ENCODE data around the gene CTNNBL1.

CTNNBL1 gene

GRCh38 chr20:37879843-37880242 lies 186.0 kb downstream of the CTNNBL1 start:
- H3K27me3 ChIP-seq (ENCODE audit: control insufficient read depth in 1 of 2, insufficient read depth in 2 of 2, low read length in 2 of 2), result no peaks in the 10 kb centered on the region
- no peaks in the 10 kb centered on the region for H3K36me3 ChIP-seq (ENCODE audit: control insufficient read depth in 1 of 2, insufficient read depth in 2 of 2, low read length in 2 of 2)
- H3K4me1 ChIP-seq (ENCODE audit: control insufficient read depth in 1 of 2, insufficient read depth in 2 of 2, low read length in 2 of 2), result peaks cover 0 to 8% of the 10 kb centered on the region in 2 donors
- no peaks in the 10 kb centered on the region for H3K9me3 ChIP-seq (ENCODE audit: control insufficient read depth in 1 of 2, low read length in 2 of 2)
- H3K9ac ChIP-seq (ENCODE audit: low read depth in 1 of 2, low read length in 2 of 2), result no peak overlapping the region
- no peak overlapping the region for H3K4me3 ChIP-seq (ENCODE audit: low read depth in 1 of 2, low read length in 2 of 2)
- no peak overlapping the region for H3K27ac ChIP-seq (ENCODE audit: low read depth, low read length)

GRCh38 chr20:37880726-37881591 lies 187.1 kb downstream of the CTNNBL1 start:
- no peaks in the 10 kb centered on the region for H3K27me3 ChIP-seq (ENCODE audit: control insufficient read depth in 1 of 2, insufficient read depth in 2 of 2, low read length in 2 of 2)
- H3K36me3 ChIP-seq (ENCODE audit: control insufficient read depth in 1 of 2, insufficient read depth in 2 of 2, low read length in 2 of 2), result no peaks in the 10 kb centered on the region
- peaks cover 0 to 8% of the 10 kb centered on the region in 2 donors for H3K4me1 ChIP-seq (ENCODE audit: control insufficient read depth in 1 of 2, insufficient read depth in 2 of 2, low read length in 2 of 2)
- no peak overlapping the region for H3K9ac ChIP-seq (ENCODE audit: low read depth in 1 of 2, low read length in 2 of 2)
- H3K9me3 ChIP-seq (ENCODE audit: control insufficient read depth in 1 of 2, low read length in 2 of 2), result no peaks in the 10 kb centered on the region
- no peak overlapping the region for H3K27ac ChIP-seq (ENCODE audit: low read depth, low read length)
- no peak overlapping the region for H3K4me3 ChIP-seq (ENCODE audit: low read depth in 1 of 2, low read length in 2 of 2)

- peaks cover 0 to 8% of the 10 kb centered on the region in 2 donors for H3K4me1 ChIP-seq (ENCODE audit: control insufficient read depth in 1 of 2, insufficient read depth in 2 of 2, low read length in 2 of 2)
- H3K27ac ChIP-seq (ENCODE audit: low read depth, low read length), result no peak overlapping the region
- no peak overlapping the region for H3K4me3 ChIP-seq (ENCODE audit: low read depth in 1 of 2, low read length in 2 of 2)
- no peaks in the 10 kb centered on the region for H3K27me3 ChIP-seq (ENCODE audit: control insufficient read depth in 1 of 2, insufficient read depth in 2 of 2, low read length in 2 of 2)
- no peaks in the 10 kb centered on the region for H3K9me3 ChIP-seq (ENCODE audit: control insufficient read depth in 1 of 2, low read length in 2 of 2)
- H3K9ac ChIP-seq (ENCODE audit: low read depth in 1 of 2, low read length in 2 of 2), result no peak overlapping the region
- no peaks in the 10 kb centered on the region for H3K36me3 ChIP-seq (ENCODE audit: control insufficient read depth in 1 of 2, insufficient read depth in 2 of 2, low read length in 2 of 2)
Measured at GRCh38 chr20:37881601-37882343, 187.9 kb downstream of the CTNNBL1 start.

- no peaks in the 10 kb centered on the region for H3K36me3 ChIP-seq (ENCODE audit: control insufficient read depth in 1 of 2, insufficient read depth in 2 of 2, low read length in 2 of 2)
- no peaks in the 10 kb centered on the region for H3K9me3 ChIP-seq (ENCODE audit: control insufficient read depth in 1 of 2, low read length in 2 of 2)
- H3K9ac ChIP-seq (ENCODE audit: low read depth in 1 of 2, low read length in 2 of 2), result no peak overlapping the region
- H3K4me3 ChIP-seq (ENCODE audit: low read depth in 1 of 2, low read length in 2 of 2), result no peak overlapping the region
- H3K27ac ChIP-seq (ENCODE audit: low read depth, low read length), result no peak overlapping the region
- H3K4me1 ChIP-seq (ENCODE audit: control insufficient read depth in 1 of 2, insufficient read depth in 2 of 2, low read length in 2 of 2), result peaks cover 0 to 8% of the 10 kb centered on the region in 2 donors
- H3K27me3 ChIP-seq (ENCODE audit: control insufficient read depth in 1 of 2, insufficient read depth in 2 of 2, low read length in 2 of 2), result no peaks in the 10 kb centered on the region
Measured at GRCh38 chr20:37882961-37883712, 189.3 kb downstream of the CTNNBL1 start.

- Histone ChIP-seq H3K36me3 (ENCODE audit: control insufficient read depth in 1 of 2, insufficient read depth in 2 of 2, low read length in 2 of 2) (no peaks in the 10 kb centered on the region), H3K27ac (ENCODE audit: low read depth, low read length) (no peak overlapping the region), H3K4me1 (ENCODE audit: control insufficient read depth in 1 of 2, insufficient read depth in 2 of 2, low read length in 2 of 2) (peaks cover 0 to 8% of the 10 kb centered on the region in 2 donors), H3K4me3 (ENCODE audit: low read depth in 1 of 2, low read length in 2 of 2) (no peak overlapping the region), H3K9ac (ENCODE audit: low read depth in 1 of 2, low read length in 2 of 2) (no peak overlapping the region), H3K9me3 (ENCODE audit: control insufficient read depth in 1 of 2, low read length in 2 of 2) (no peaks in the 10 kb centered on the region), H3K27me3 (ENCODE audit: control insufficient read depth in 1 of 2, insufficient read depth in 2 of 2, low read length in 2 of 2) (no peaks in the 10 kb centered on the region)
Measured at GRCh38 chr20:37885042-37885441, 191.2 kb downstream of the CTNNBL1 start.

- Histone ChIP-seq H3K4me3 (ENCODE audit: low read depth in 1 of 2, low read length in 2 of 2) (no peak overlapping the region), H3K4me1 (ENCODE audit: control insufficient read depth in 1 of 2, insufficient read depth in 2 of 2, low read length in 2 of 2) (peaks cover 0 to 5% of the 10 kb centered on the region in 2 donors), H3K36me3 (ENCODE audit: control insufficient read depth in 1 of 2, insufficient read depth in 2 of 2, low read length in 2 of 2) (no peaks in the 10 kb centered on the region), H3K9ac (ENCODE audit: low read depth in 1 of 2, low read length in 2 of 2) (no peak overlapping the region), H3K9me3 (ENCODE audit: control insufficient read depth in 1 of 2, low read length in 2 of 2) (no peaks in the 10 kb centered on the region), H3K27ac (ENCODE audit: low read depth, low read length) (no peak overlapping the region), H3K27me3 (ENCODE audit: control insufficient read depth in 1 of 2, insufficient read depth in 2 of 2, low read length in 2 of 2) (no peaks in the 10 kb centered on the region)
Measured at GRCh38 chr20:37885593-37886503, 192.0 kb downstream of the CTNNBL1 start.

- Histone ChIP-seq H3K27me3 (ENCODE audit: control insufficient read depth in 1 of 2, insufficient read depth in 2 of 2, low read length in 2 of 2) (no peaks in the 10 kb centered on the region), H3K4me3 (ENCODE audit: low read depth in 1 of 2, low read length in 2 of 2) (no peak overlapping the region), H3K9me3 (ENCODE audit: control insufficient read depth in 1 of 2, low read length in 2 of 2) (no peaks in the 10 kb centered on the region), H3K9ac (ENCODE audit: low read depth in 1 of 2, low read length in 2 of 2) (no peak overlapping the region), H3K4me1 (ENCODE audit: control insufficient read depth in 1 of 2, insufficient read depth in 2 of 2, low read length in 2 of 2) (no peaks in the 10 kb centered on the region), H3K27ac (ENCODE audit: low read depth, low read length) (no peak overlapping the region), H3K36me3 (ENCODE audit: control insufficient read depth in 1 of 2, insufficient read depth in 2 of 2, low read length in 2 of 2) (no peaks in the 10 kb centered on the region)
Measured at GRCh38 chr20:37886851-37887297, 193.0 kb downstream of the CTNNBL1 start.

GRCh38 chr20:37888641-37889040 lies 194.8 kb downstream of the CTNNBL1 start:
- H3K4me1 ChIP-seq (ENCODE audit: control insufficient read depth in 1 of 2, insufficient read depth in 2 of 2, low read length in 2 of 2), result no peaks in the 10 kb centered on the region
- H3K36me3 ChIP-seq (ENCODE audit: control insufficient read depth in 1 of 2, insufficient read depth in 2 of 2, low read length in 2 of 2), result no peaks in the 10 kb centered on the region
- H3K27me3 ChIP-seq (ENCODE audit: control insufficient read depth in 1 of 2, insufficient read depth in 2 of 2, low read length in 2 of 2), result no peaks in the 10 kb centered on the region
- H3K9me3 ChIP-seq (ENCODE audit: control insufficient read depth in 1 of 2, low read length in 2 of 2), result no peaks in the 10 kb centered on the region
- no peak overlapping the region for H3K4me3 ChIP-seq (ENCODE audit: low read depth in 1 of 2, low read length in 2 of 2)
- no peak overlapping the region for H3K27ac ChIP-seq (ENCODE audit: low read depth, low read length)
- H3K9ac ChIP-seq (ENCODE audit: low read depth in 1 of 2, low read length in 2 of 2), result no peak overlapping the region

- H3K27ac ChIP-seq (ENCODE audit: low read depth, low read length), result no peak overlapping the region
- no peak overlapping the region for H3K4me3 ChIP-seq (ENCODE audit: low read depth in 1 of 2, low read length in 2 of 2)
- H3K9me3 ChIP-seq (ENCODE audit: control insufficient read depth in 1 of 2, low read length in 2 of 2), result no peaks in the 10 kb centered on the region
- no peak overlapping the region for H3K9ac ChIP-seq (ENCODE audit: low read depth in 1 of 2, low read length in 2 of 2)
- no peaks in the 10 kb centered on the region for H3K4me1 ChIP-seq (ENCODE audit: control insufficient read depth in 1 of 2, insufficient read depth in 2 of 2, low read length in 2 of 2)
- H3K36me3 ChIP-seq (ENCODE audit: control insufficient read depth in 1 of 2, insufficient read depth in 2 of 2, low read length in 2 of 2), result no peaks in the 10 kb centered on the region
- H3K27me3 ChIP-seq (ENCODE audit: control insufficient read depth in 1 of 2, insufficient read depth in 2 of 2, low read length in 2 of 2), result no peaks in the 10 kb centered on the region
Measured at GRCh38 chr20:37890108-37890507, 196.3 kb downstream of the CTNNBL1 start.

All from duodenal mucosa (tissue), 2 donors.